ENCODE data around the gene EPO.
"Not testable (repeated sequence)": the region's sequence is repeated elsewhere in the genome, so short reads cannot be mapped to it uniquely, and the experiment has no call there.

The EPO gene

GRCh38 chr7:100705753-100706671, 14.3 kb upstream of the EPO start, which contains the start of gene POP7:
Gene POP7, plus strand, starts transcription at chr7:100706121. Its CDS starts 710 bp downstream, at chr7:100706831.
- TF ChIP-seq POLR2A (IDR thresholded peaks at IDR 0.05; ENCODE audit: low read length) (peak; percentile 81), GATA1 (IDR thresholded peaks at IDR 0.05; ENCODE audit: low read depth, low read length) (no peak)
- peak; percentile 99 for DNase-seq

GRCh38 chr7:100706672-100707311, 13.5 kb upstream of the EPO start:
- no peak for TF ChIP-seq GATA1 (IDR thresholded peaks at IDR 0.05; ENCODE audit: low read depth, low read length)
- no peak for TF ChIP-seq POLR2A (IDR thresholded peaks at IDR 0.05; ENCODE audit: low read length)
- DNase-seq, result peak in 1 of 2 experiments; percentile 38

- TF ChIP-seq GATA1 (IDR thresholded peaks at IDR 0.05; ENCODE audit: low read depth, low read length), result no peak
- no peak for DNase-seq
These were observed 11.9 kb upstream of the EPO start for GRCh38 chr7:100708395-100708794.

GRCh38 chr7:100710452-100710851, 9.8 kb upstream of the EPO start:
- TF ChIP-seq POLR2A (IDR thresholded peaks at IDR 0.05; ENCODE audit: low read length), result no peak
- no peak for TF ChIP-seq GATA1 (IDR thresholded peaks at IDR 0.05; ENCODE audit: low read depth, low read length)
- no peak for DNase-seq

GRCh38 chr7:100711369-100711768, 8.9 kb upstream of the EPO start:
- no peak for DNase-seq
- TF ChIP-seq POLR2A (IDR thresholded peaks at IDR 0.05; ENCODE audit: low read length) (no peak), GATA1 (IDR thresholded peaks at IDR 0.05; ENCODE audit: low read depth, low read length) (no peak)

GRCh38 chr7:100714725-100715124, 5.5 kb upstream of the EPO start:
- no peak for DNase-seq
- TF ChIP-seq GATA1 (IDR thresholded peaks at IDR 0.05; ENCODE audit: low read depth, low read length) (no peak), POLR2A (IDR thresholded peaks at IDR 0.05; ENCODE audit: low read length) (no peak)

- not testable (repeated sequence) for DNase-seq
These were observed 3.2 kb upstream of the EPO start for GRCh38 chr7:100717073-100717472.

GRCh38 chr7:100719523-100720278, 567 bp upstream of the EPO start:
- no peak for DNase-seq
- TF ChIP-seq GATA1 (IDR thresholded peaks at IDR 0.05; ENCODE audit: low read depth, low read length) (no peak), POLR2A (IDR thresholded peaks at IDR 0.05; ENCODE audit: low read length) (no peak)

- TF ChIP-seq POLR2A (IDR thresholded peaks at IDR 0.05; ENCODE audit: low read length), result no peak
- TF ChIP-seq GATA1 (IDR thresholded peaks at IDR 0.05; ENCODE audit: low read depth, low read length), result no peak
- no peak for DNase-seq
These were observed 620 bp downstream of the EPO start for GRCh38 chr7:100720671-100721504.

GRCh38 chr7:100721505-100721812, 1.2 kb downstream of the EPO start:
- DNase-seq, result no peak
- no peak for TF ChIP-seq GATA1 (IDR thresholded peaks at IDR 0.05; ENCODE audit: low read depth, low read length)
- no peak for TF ChIP-seq POLR2A (IDR thresholded peaks at IDR 0.05; ENCODE audit: low read length)

- DNase-seq, result no peak
These were observed 2.4 kb downstream of the EPO start for GRCh38 chr7:100722480-100723212.

GRCh38 chr7:100723732-100724275, 3.5 kb downstream of the EPO start:
- TF ChIP-seq POLR2A (IDR thresholded peaks at IDR 0.05; ENCODE audit: low read length), result no peak
- TF ChIP-seq GATA1 (IDR thresholded peaks at IDR 0.05; ENCODE audit: low read depth, low read length), result no peak
- no peak for DNase-seq

More at GRCh38 chr7:100722480-100723212, 2.4 kb downstream of the EPO start:
- TF ChIP-seq GATA1 (IDR thresholded peaks at IDR 0.05; ENCODE audit: low read depth, low read length), result no peak
- no peak for TF ChIP-seq POLR2A (IDR thresholded peaks at IDR 0.05; ENCODE audit: low read length)

GRCh38 chr7:100724364-100724763, 4.1 kb downstream of the EPO start:
- not testable (repeated sequence) for DNase-seq
